Cardiac septum (tissue), 1 donor: ENCODE data around the gene EBI3. TPM values are rescaled to one million over a fixed set of nuclear protein-coding genes. Genes with fewer than 3 reads are reported as not detected.
"Not testable (repeated sequence)": the region's sequence is repeated elsewhere in the genome, so short reads cannot be mapped to it uniquely, and the experiment has no call there.

ENCODE experiments used
- DNase-seq: peaks from one replicate; pipeline ENCODE4 v3.0.0-alpha.2; 2020; ENCODE audit warnings: low spot score
- intact Hi-C: fragments of 100-400 bp; cut with DNase I; formaldehyde crosslinking; loops from one replicate; pipeline ENCODE4 v1.14.0; 2022
- total RNA-seq: library from RNA; stranded (reverse); fragmentation: NEBNext Ultra II Directional; extraction: Animal tissue kit (Norgen Biotek cat#: 25700); gene quantifications from one replicate; pipeline ENCODE4 v1.2.1, GENCODE V29; 2021
- donor health status: DM: no; HTN: no; CAD: no.

Gene EBI3
- total RNA-seq, 1 donor from 2014 or later, result not detected

- intact Hi-C loops, DNase-seq: not testable (repeated sequence)
These were observed 2.2 kb downstream of the EBI3 start for GRCh38 chr19:4231521-4231920.

- DNase-seq, intact Hi-C loops: not testable (repeated sequence)
These were observed 2.8 kb downstream of the EBI3 start for GRCh38 chr19:4232139-4232538.

GRCh38 chr19:4232614-4233281 is 3.4 kb downstream of the EBI3 start:
- no peak for DNase-seq
- intact Hi-C loops, result no loop called here

GRCh38 chr19:4233282-4233853 is 4.0 kb downstream of the EBI3 start:
- no peak for DNase-seq
- intact Hi-C loops, result no loop called here

- intact Hi-C loops, result no loop called here
- DNase-seq, result no peak
These were observed 5.0 kb downstream of the EBI3 start for GRCh38 chr19:4234142-4234861.

GRCh38 chr19:4234862-4235201 is 5.5 kb downstream of the EBI3 start:
- intact Hi-C loops, result no loop called here
- no peak for DNase-seq

- intact Hi-C loops, DNase-seq: not testable (repeated sequence)
These were observed 8.2 kb downstream of the EBI3 start for GRCh38 chr19:4237510-4237909.

GRCh38 chr19:4238831-4239230 is 9.5 kb downstream of the EBI3 start:
- intact Hi-C loops, result no loop called here
- no peak for DNase-seq

GRCh38 chr19:4241824-4242430 is 12.6 kb downstream of the EBI3 start:
- intact Hi-C loops, result no loop called here
- DNase-seq, result no peak

- intact Hi-C loops, result loop anchor here (5.0 kb wide), 1 partner anchor 156 kb away; the partner anchor contains the start of genes CHAF1A and SH3GL1
- DNase-seq, result not testable (repeated sequence)
These were observed 16.6 kb downstream of the EBI3 start for GRCh38 chr19:4245938-4246337.

- intact Hi-C loops, result loop anchor here (5.0 kb wide), 1 partner anchor 155 kb away; the partner anchor contains the start of genes CHAF1A and SH3GL1
- DNase-seq, result peak; percentile 97
These were observed 17.7 kb downstream of the EBI3 start, which contains the start of gene YJU2 for GRCh38 chr19:4246767-4247593. TSS of gene YJU2 (plus strand) at chr19:4247080. CDS start at chr19:4247147, 67 bp downstream.

GRCh38 chr19:4256563-4256962 is 27.2 kb downstream of the EBI3 start:
- intact Hi-C loops, result no loop called here
- DNase-seq, result no peak

- intact Hi-C loops, result no loop called here
- DNase-seq, result no peak
These were observed 27.7 kb downstream of the EBI3 start for GRCh38 chr19:4257025-4257424.

GRCh38 chr19:4258181-4258580 is 28.9 kb downstream of the EBI3 start:
- intact Hi-C loops, result no loop called here
- DNase-seq, result no peak

GRCh38 chr19:4260613-4261191 is 31.4 kb downstream of the EBI3 start:
- DNase-seq, result no peak
- intact Hi-C loops, result no loop called here

GRCh38 chr19:4264812-4265211 is 35.5 kb downstream of the EBI3 start:
- no peak for DNase-seq
- intact Hi-C loops, result loop anchor here (5.0 kb wide), 3 partner anchors 87 to 372 kb away; partner anchors contain the start of gene TNFAIP8L1

- intact Hi-C loops, result loop anchor here (5.0 kb wide), 3 partner anchors 86 to 371 kb away; partner anchors contain the start of gene TNFAIP8L1
- no peak for DNase-seq
These were observed 37.1 kb downstream of the EBI3 start for GRCh38 chr19:4266253-4267000.
